H9 (cell line): ENCODE data around the gene NACC2. TPM values are rescaled to one million over a fixed set of nuclear protein-coding genes. Genes with fewer than 3 reads are reported as not detected.

Source experiments
- DNase-seq: peaks from one replicate; pipeline ENCODE4 v3.0.0-alpha.2; 2017
- H2AFZ ChIP-seq: one replicate; pipeline ENCODE4 v1.6.1; 2013; ENCODE audit warnings: mild to moderate bottlenecking, low read length, control low read depth, moderate library complexity
- H2AK5ac ChIP-seq: 2 replicates; pipeline ENCODE4 v1.6.1; 2013; ENCODE audit warnings: low read length, control low read depth, mixed read lengths; ENCODE audit not compliant: insufficient read length
- H2BK120ac ChIP-seq: one replicate; pipeline ENCODE4 v1.6.1; 2013; ENCODE audit warnings: low read depth, mild to moderate bottlenecking, low read length, control low read depth, inconsistent platforms; ENCODE audit not compliant: poor library complexity, severe bottlenecking
- H2BK12ac ChIP-seq: 2 replicates; pipeline ENCODE4 v1.6.1; 2013; ENCODE audit warnings: low read length, control low read depth, mixed read lengths, low read depth; ENCODE audit not compliant: insufficient read length
- H2BK15ac ChIP-seq: 2 replicates; pipeline ENCODE4 v1.6.1; 2013; ENCODE audit warnings: low read depth, low read length, control low read depth
- H2BK20ac ChIP-seq: one replicate; pipeline ENCODE4 v1.6.1; 2013; ENCODE audit warnings: low read depth, mild to moderate bottlenecking, low read length, control low read depth, inconsistent platforms; ENCODE audit not compliant: poor library complexity, severe bottlenecking
- H2BK5ac ChIP-seq: 2 replicates; pipeline ENCODE4 v1.6.1; 2013; ENCODE audit warnings: low read length, control low read depth, mixed read lengths; ENCODE audit not compliant: insufficient read length
- H3K14ac ChIP-seq: 2 replicates; pipeline ENCODE4 v1.6.1; 2013; ENCODE audit warnings: low read length, control low read depth; ENCODE audit not compliant: insufficient read depth
- H3K18ac ChIP-seq: 2 replicates; pipeline ENCODE4 v1.6.1; 2013; ENCODE audit warnings: low read depth, mild to moderate bottlenecking, mixed read lengths, low read length, control low read depth; ENCODE audit not compliant: insufficient read length
- H3K23ac ChIP-seq: 2 replicates; pipeline ENCODE4 v1.6.1; 2013; ENCODE audit warnings: low read length, control low read depth, mixed read lengths, low read depth; ENCODE audit not compliant: insufficient read length
- H3K23me2 ChIP-seq: 2 replicates; pipeline ENCODE4 v1.6.1; 2013; ENCODE audit warnings: low read depth, mild to moderate bottlenecking, mixed read lengths, low read length, control low read depth; ENCODE audit not compliant: insufficient read length, poor library complexity, severe bottlenecking
- H3K27ac ChIP-seq: 2 replicates; pipeline ENCODE4 v1.5.1; 2013; ENCODE audit warnings: low read length, control low read depth, mixed read lengths, low read depth; ENCODE audit not compliant: insufficient read length
- H3K27me3 ChIP-seq: 2 replicates; pipeline ENCODE4 v1.6.1; 2013; ENCODE audit warnings: low read length, control low read depth, inconsistent platforms; ENCODE audit not compliant: insufficient read depth
- H3K4ac ChIP-seq: 2 replicates; pipeline ENCODE4 v1.6.1; 2013; ENCODE audit warnings: low read depth, mild to moderate bottlenecking, control low read depth, inconsistent platforms, low read length, moderate library complexity
- H3K4me1 ChIP-seq: 2 replicates; pipeline ENCODE4 v1.6.1; 2013; ENCODE audit warnings: low read length, control low read depth, inconsistent platforms; ENCODE audit not compliant: insufficient read depth
- H3K4me2 ChIP-seq: 2 replicates; pipeline ENCODE4 v1.6.1; 2013; ENCODE audit warnings: low read length, control low read depth, mixed read lengths; ENCODE audit not compliant: insufficient read length, insufficient read depth
- H3K56ac ChIP-seq: 2 replicates; pipeline ENCODE4 v1.6.1; 2013; ENCODE audit warnings: low read depth, mild to moderate bottlenecking, mixed read lengths, low read length, control low read depth; ENCODE audit not compliant: insufficient read length
- H3K79me1 ChIP-seq: 2 replicates; pipeline ENCODE4 v1.6.1; 2013; ENCODE audit warnings: low read depth, mild to moderate bottlenecking, moderate library complexity, low read length, control low read depth, inconsistent platforms; ENCODE audit not compliant: insufficient read depth, poor library complexity, severe bottlenecking
- H3K79me2 ChIP-seq: 2 replicates; pipeline ENCODE4 v1.6.1; 2013; ENCODE audit warnings: low read length, control low read depth, inconsistent platforms; ENCODE audit not compliant: insufficient read depth
- H3K9ac ChIP-seq: 2 replicates; pipeline ENCODE4 v1.6.1; 2013; ENCODE audit warnings: low read length, control low read depth, mixed read lengths; ENCODE audit not compliant: insufficient read length; ENCODE audit errors: extremely low read depth
- H3K9me3 ChIP-seq: one replicate; pipeline ENCODE4 v1.6.1; 2013; ENCODE audit warnings: low read depth, low read length, inconsistent platforms; ENCODE audit not compliant: control insufficient read depth
- H3T11ph ChIP-seq: one replicate; pipeline ENCODE4 v1.6.1; 2013; ENCODE audit warnings: mild to moderate bottlenecking, low read length, control low read depth, inconsistent platforms
- H4K20me1 ChIP-seq: one replicate; pipeline ENCODE4 v1.6.1; 2013; ENCODE audit not compliant: control insufficient read depth, insufficient read length, insufficient read depth
- H4K5ac ChIP-seq: 2 replicates; pipeline ENCODE4 v1.6.1; 2013; ENCODE audit warnings: low read depth, mild to moderate bottlenecking, mixed read lengths, low read length, control low read depth; ENCODE audit not compliant: insufficient read length
- H4K8ac ChIP-seq: replicated peaks from 2 replicates; pipeline ENCODE4 v1.6.1; 2013; ENCODE audit warnings: low read length, control low read depth, mixed read lengths, low read depth; ENCODE audit not compliant: insufficient read length
- H4K91ac ChIP-seq: 2 replicates; pipeline ENCODE4 v1.6.1; 2013; ENCODE audit warnings: low read depth, mild to moderate bottlenecking, moderate library complexity, mixed read lengths, low read length, control low read depth; ENCODE audit not compliant: insufficient read length
- H3K27ac Mint-ChIP-seq, 3 experiments: 2 replicates in 2 of 3; 3 replicates in 1 of 3; pipeline ENCODE4 v1.8.0; 2020 to 2021; ENCODE audit warnings: mixed read lengths in 3 of 3, mild to moderate bottlenecking in 1 of 3, moderate library complexity in 1 of 3
- H3K27me3 Mint-ChIP-seq: 2 replicates; pipeline ENCODE4 v1.8.0; 2021; ENCODE audit warnings: low read depth, mild to moderate bottlenecking, moderate library complexity, mixed read lengths
- H3K36me3 Mint-ChIP-seq, 3 experiments: 2 replicates in 2 of 3; 3 replicates in 1 of 3; pipeline ENCODE4 v1.8.0; 2020 to 2021; ENCODE audit warnings: low read depth in 3 of 3, mixed read lengths in 3 of 3; ENCODE audit not compliant: insufficient read depth in 1 of 3
- H3K4me1 Mint-ChIP-seq, 2 experiments: 2 replicates each; pipeline ENCODE4 v1.8.0; 2020; ENCODE audit warnings: mixed read lengths in 2 of 2
- H3K4me3 Mint-ChIP-seq, 2 experiments: 2 replicates in 1 of 2; 3 replicates in 1 of 2; pipeline ENCODE4 v1.8.0; 2020 to 2021; ENCODE audit warnings: mild to moderate bottlenecking in 2 of 2, mixed read lengths in 2 of 2, moderate library complexity in 1 of 2
- H3K9me3 Mint-ChIP-seq, 2 experiments: 2 replicates in 1 of 2; 3 replicates in 1 of 2; pipeline ENCODE4 v1.8.0; 2020; ENCODE audit warnings: mild to moderate bottlenecking in 2 of 2, mixed read lengths in 2 of 2, moderate library complexity in 1 of 2
- CTCF ChIP-seq: fragments of 200-600 bp; sonication (generic); conservative IDR thresholded peaks from 3 replicates; pipeline ENCODE4 v1.8.0; 2021; ENCODE audit warnings: antibody characterized with exemption, mild to moderate bottlenecking
- WGBS: extraction: QIAGEN DNeasy Blood & Tissue Kit; methylation state at CpG from one replicate; pipeline ENCODE4 v1.1.7; 2013; ENCODE audit warnings: missing lambda C conversion rate, low lambda C conversion rate, mixed read lengths; ENCODE audit not compliant: insufficient read length; ENCODE audit errors: extremely low coverage; 5-methylcytosine and 5-hydroxymethylcytosine counted together
- total RNA-seq: library from RNA; stranded (reverse); gene quantifications from 2 replicates; pipeline ENCODE4 v1.2.1, GENCODE V29; 2021

The NACC2 gene
- total RNA-seq, 1 experiment from 2014 or later = 11.5 TPM

GRCh38 chr9:136135326-136136126 is 40.4 kb upstream of the NACC2 start:
- no peak for DNase-seq
- no peak overlapping the region for H3K9ac ChIP-seq

More at GRCh38 chr9:136135326-136136126, 40.4 kb upstream of the NACC2 start:
- H3K27ac Mint-ChIP-seq = no peak overlapping the region
- no peaks in the 10 kb centered on the region for H4K20me1 ChIP-seq
- no peak for TF ChIP-seq CTCF
- H3K79me1 ChIP-seq = no peaks in the 10 kb centered on the region
- no peak overlapping the region for H2BK5ac ChIP-seq
- no peak overlapping the region for H3K27ac ChIP-seq
- no peak overlapping the region for H2BK12ac ChIP-seq
- H3K4me1 ChIP-seq = no peaks in the 10 kb centered on the region
- H3K27me3 ChIP-seq = peaks cover 6% of the 10 kb centered on the region; the same call in 1 of the 2 replicates
- H2BK120ac ChIP-seq = no peak overlapping the region
- no peak overlapping the region for H3K23ac ChIP-seq
- H3T11ph ChIP-seq = no peak overlapping the region
- H4K5ac ChIP-seq = no peak overlapping the region
- peaks cover 33% of the 10 kb centered on the region for H3K27me3 Mint-ChIP-seq
- H3K4me1 Mint-ChIP-seq = peaks cover 15 to 31% of the 10 kb centered on the region in 2 experiments
- no peak overlapping the region for H3K4me2 ChIP-seq
- WGBS = no CpG with 5 or more reads among the region's 18 CpGs
- H3K18ac ChIP-seq = no peak overlapping the region
- no peak overlapping the region for H2AFZ ChIP-seq
- H3K79me2 ChIP-seq = no peaks in the 10 kb centered on the region
- no peak overlapping the region for H2BK20ac ChIP-seq
- no peaks in the 10 kb centered on the region for H3K9me3 ChIP-seq
- H3K9me3 Mint-ChIP-seq = no peaks in the 10 kb centered on the region
- no peak overlapping the region for H4K91ac ChIP-seq
- H3K4me3 Mint-ChIP-seq = no peak overlapping the region
- no peak overlapping the region for H2BK15ac ChIP-seq
- no peak overlapping the region for H4K8ac ChIP-seq
- H2AK5ac ChIP-seq = no peak overlapping the region
- no peaks in the 10 kb centered on the region for H3K36me3 Mint-ChIP-seq
- no peak overlapping the region for H3K56ac ChIP-seq
- no peak overlapping the region for H3K4ac ChIP-seq
- peaks cover 2% of the 10 kb centered on the region for H3K23me2 ChIP-seq
- H3K14ac ChIP-seq = no peak overlapping the region
